NCI-H69 (cell line): ENCODE measurements around the gene BARHL2.

ENCODE experiments used
- DNase-seq: peaks from one replicate; lab custom pipeline; 2025; lab: John Stamatoyannopoulos, UW

Gene BARHL2

DNA sequence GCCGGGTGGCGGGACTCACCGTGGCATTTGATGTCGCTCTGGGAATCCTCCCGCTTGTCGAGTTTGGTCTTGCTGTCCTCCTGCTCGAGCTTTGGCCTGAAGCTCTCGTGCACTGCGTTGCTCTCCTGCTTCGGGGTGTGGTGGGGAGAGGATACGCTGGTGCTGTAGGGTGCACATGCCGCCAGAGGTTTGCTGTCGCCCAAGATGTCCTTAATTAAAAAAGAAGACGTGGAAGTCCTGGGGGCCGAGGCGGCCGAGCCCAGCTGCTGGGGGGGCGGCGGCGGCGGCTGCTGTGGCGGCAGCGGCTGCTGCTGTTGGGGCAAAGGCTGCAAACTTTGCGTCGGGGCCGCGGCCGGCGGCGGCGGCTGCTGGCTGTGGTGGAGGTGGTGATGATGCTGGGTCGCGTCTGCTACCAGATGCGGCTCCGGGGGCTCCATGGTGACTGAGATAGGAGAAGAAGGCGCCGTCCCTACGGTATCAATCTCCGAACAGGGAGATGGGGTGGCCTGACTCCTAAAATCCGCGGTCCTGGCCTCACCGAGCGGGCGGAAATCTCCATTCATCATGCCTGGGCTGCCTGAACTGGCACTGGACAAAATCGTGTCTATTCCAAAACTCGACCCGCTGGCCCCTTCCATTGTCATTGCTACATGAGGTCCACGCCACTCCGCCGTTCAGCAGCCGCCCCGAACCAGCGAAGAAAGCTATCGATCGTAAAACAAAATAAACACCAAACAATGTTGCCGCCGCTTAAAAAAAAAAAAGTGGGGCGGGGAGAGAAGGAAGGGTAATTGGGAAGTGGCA lies at the start of gene BARHL2:
BARHL2 (minus strand) TSS at position 751 of the 804 bp plus-strand sequence; CDS start at position 644, 107 bp downstream.
- no peak for DNase-seq

DNA sequence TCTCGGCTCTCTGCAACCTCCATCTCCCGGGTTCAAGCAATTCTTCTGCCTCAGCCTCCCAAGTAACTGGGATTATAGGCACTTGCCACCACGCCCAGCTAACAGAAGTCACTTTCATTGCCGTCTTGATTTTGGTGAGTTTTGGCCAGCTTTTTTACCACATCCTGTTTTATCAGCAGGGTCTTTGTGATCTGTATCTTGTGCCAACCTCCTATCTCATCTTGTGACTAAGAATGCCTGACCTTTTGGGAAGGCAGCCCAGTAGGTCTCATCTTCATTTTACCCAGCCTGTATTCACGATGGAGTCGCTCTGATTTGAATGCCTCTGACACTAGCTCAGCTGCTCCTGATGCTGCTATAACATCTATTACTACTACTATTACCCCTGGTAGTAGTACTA lies 46.8 kb upstream of the BARHL2 start:
- DNase-seq = no peak

DNA sequence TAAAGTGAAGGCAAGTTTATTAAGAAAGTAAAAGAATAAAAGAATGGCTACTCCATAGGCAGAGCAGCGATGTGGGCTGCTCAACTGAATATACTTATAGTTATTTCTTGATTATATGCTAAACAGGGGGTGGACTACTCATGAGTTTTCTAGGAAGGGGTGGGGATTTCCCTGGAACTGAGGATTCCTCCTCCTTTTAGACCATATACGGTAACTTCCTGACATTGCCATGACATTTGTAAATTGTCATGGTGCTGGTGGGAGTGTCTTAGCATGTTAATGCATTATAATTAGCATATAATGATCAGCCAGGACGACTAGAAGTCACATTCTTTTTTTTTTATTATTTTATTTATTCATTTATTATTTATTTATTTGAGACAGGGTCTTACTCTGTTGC lies 46.4 kb upstream of the BARHL2 start:
- DNase-seq = no peak

DNA sequence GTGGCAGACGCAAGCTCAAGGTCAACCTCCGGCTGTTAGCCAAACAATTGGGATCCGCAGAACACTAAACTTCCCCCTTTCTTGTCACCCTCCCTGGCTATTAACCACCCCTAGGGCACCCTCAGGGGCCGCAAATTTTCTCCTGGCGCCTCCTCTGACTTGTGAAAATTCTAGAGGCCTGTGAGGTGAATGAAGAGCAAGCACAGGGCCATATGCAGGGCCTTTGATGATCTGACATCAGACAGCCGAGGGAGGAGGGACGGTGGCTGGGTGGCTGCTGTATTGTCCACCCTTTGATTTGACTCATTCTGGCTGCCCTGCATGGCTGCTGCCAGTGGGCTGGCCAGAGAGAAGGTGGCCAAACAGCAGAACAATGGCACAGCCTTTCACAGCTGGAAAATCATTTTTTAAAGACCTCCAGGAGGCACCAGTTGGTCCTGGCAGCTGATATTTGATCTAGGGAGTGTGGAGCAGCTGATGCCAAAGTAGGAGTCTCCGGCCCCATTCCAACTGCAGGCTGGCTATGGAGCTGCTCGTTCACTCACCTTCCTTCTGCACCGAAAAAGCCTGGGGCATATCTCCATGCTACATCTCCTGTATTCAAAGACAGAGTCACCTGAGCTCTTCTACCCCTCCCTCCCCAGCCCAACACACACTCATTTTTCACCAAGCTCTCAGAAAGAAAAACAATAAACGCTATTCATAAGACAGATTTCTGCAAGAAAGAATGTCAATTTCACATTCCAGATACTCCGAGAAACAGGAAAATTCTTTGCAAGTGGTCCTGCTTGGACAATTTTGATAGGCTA lies 44.9 kb upstream of the BARHL2 start:
- DNase-seq = peak; percentile 96

DNA sequence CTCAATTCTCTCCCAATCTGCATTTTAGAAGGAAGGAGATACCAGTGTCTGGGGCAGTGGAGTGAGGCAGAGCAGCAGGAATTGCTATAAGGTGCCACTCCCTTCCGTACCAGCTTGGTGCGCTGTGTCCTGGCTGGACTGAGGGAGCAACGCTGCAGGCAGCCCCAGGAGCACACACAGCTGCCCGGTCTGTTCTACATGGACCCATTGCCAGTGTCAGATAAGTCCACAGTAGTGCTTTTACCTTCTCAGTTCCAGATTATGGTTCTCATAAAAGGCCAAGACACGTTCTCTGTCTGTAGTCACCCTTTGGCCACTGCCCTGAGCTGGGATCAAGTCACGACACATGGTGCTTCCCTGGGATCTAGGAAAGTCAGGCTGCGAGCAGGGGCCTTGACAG lies 44.1 kb upstream of the BARHL2 start:
- peak; percentile 66 for DNase-seq

DNA sequence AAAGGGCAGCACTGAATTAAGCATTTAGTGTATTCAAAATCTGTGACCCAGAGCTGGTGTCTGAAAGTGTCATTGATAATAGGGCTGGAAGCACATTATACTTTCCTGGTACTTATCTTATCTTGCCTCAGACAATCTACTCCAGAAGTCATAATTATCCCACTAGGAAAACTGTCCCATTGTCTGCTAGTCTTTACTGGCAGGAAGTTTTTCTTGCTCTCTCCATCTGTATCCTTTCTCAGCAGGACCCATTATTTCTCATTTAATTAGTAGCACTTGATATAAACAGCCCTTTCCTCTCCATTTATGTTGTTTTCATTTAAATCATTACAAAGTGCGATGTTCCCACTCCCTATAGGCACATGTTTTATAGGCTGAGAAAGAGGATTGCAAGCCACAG lies 36.5 kb upstream of the BARHL2 start:
- peak; percentile 84 for DNase-seq

DNA sequence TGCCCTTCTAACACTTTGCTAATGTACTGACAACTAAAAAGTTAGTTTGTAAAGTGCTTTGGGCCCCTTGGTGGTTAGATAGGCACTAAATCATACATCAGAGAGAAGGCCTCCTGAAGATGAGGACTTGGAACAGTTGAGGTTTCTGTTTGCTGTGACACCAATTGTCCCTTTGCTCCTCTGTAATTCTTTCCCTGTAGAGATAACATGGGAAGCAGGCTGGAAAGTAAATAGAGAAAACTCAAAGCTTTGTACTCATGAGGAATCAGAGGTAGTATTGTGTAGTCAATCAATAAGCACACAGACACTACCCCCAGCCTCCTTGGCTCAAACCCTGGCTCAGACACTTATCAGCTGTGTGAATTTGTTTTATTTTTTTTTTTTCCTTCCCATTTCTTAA lies 31.6 kb upstream of the BARHL2 start:
- no peak for DNase-seq

DNA sequence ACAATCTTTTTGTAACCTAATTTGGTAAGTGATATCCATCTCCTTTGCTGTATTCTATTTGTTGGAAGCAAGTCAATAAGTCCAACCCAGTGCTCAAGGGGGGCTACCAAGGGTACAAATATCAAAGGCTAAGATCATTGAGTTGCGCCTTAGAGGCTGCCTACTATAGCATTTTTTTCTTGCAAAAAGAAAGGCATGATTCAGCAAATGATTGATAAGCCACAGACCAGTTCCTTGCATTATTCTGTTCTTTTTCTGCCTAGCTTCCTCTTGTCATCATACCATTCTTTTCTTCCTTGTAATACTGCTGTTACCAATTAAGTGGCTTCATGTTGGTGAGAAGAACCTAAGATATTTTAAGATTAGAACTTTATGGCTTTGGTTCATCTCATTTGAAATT lies 29.8 kb upstream of the BARHL2 start:
- no peak for DNase-seq

DNA sequence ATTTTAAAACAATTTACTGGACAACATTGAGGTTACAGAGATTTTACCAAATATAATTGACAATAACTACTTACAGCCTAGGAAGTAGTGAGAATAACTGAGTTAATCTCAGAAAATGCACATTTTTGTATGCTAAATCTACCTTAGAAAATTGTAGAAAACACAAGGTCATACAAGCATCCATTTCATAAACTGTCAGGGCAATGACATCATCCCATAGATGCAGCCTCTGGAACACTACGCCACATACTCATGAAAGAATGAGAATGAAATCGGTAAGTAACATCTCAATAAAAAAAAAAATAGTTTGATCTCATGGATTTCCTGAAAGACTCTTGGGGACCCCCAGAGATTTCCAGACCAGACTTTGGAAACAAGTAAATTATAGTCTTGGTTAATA lies 28.9 kb upstream of the BARHL2 start:
- DNase-seq = no peak

DNA sequence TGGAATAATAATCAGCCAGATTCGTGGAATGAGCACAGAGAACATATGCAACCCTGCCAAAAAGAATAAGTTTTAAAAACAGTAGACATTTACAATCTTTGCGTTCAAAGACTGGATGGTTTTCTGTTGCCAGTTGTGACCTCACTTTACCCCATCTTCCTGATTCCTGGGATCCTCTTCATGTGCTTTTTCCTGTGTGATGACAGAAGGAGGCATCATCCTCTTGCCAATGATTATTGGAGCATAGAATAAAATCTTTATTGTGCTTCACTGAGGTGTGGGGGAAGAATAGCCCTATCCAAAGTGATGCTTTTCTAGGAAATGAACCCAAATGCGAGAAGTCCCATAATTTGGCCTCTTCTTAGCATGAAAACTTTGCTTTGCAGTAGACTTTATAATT lies 15.0 kb upstream of the BARHL2 start:
- no peak for DNase-seq

DNA sequence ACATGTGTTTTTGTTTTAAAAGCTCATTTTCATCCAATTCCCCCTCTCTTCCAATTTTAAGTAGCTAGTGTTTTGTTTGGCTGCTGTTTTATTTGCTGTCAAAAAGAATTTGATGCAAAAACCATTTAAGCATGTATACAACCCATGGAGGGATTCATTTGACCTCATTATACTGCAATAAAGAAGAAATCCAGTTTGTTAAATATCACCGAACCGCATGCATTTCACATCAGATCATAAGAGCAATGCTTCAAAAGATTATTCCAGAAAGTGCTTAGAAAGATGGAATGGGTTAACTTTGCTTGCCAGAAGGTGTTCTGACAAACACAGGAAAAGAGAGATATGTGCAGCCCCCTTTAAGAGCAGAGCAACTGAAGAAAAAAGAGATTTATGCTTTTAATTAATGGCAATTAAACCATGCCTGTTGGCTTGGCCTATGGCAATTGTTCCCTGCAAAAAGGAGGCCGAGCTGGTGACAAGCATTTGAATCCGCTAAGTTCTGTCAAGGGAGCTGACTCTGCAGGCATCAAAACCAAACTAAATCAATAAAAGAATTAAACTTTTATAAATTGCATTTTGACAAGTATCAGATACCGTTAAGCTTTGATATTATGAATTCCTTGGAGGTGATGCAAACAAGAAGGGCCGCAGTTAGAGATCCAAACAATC lies 14.4 kb upstream of the BARHL2 start:
- DNase-seq = peak; percentile 68

DNA sequence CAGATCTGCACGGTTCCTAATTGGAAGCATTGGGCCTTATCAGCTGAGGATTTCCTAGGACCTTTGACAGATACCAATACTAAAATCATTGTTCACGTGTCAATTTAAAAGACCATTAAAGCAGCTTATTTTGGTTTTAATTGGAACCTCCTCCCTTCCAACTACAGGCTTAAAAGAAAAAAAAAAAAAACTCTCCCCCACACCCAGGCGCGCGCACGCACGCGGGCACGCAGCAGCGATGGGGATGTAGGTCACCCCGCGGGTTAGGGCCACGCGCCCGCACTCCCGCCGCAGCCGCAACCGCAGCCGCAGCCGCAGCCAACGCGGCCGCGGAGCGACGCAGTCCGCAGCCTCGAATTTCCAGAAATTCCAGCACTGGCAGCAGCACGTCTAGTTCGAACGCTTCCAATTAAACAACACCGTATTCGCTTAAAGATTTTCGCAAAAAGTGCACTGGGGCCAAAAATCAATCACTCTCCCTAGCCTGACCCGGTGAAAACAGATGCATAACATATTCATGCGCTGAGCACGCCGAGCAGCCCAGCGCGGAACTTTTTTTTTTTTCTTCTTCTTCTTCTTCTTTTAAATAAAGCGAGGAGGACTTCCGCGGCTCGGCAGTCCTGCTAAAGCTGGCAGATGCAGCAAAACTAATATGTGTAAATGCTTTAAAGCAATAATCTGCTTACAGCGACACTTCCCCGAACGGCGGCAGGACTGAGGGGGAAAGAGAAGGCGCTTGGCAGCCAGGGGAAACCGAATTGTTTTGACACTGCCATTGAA lies 13.3 kb upstream of the BARHL2 start:
- DNase-seq = no peak

DNA sequence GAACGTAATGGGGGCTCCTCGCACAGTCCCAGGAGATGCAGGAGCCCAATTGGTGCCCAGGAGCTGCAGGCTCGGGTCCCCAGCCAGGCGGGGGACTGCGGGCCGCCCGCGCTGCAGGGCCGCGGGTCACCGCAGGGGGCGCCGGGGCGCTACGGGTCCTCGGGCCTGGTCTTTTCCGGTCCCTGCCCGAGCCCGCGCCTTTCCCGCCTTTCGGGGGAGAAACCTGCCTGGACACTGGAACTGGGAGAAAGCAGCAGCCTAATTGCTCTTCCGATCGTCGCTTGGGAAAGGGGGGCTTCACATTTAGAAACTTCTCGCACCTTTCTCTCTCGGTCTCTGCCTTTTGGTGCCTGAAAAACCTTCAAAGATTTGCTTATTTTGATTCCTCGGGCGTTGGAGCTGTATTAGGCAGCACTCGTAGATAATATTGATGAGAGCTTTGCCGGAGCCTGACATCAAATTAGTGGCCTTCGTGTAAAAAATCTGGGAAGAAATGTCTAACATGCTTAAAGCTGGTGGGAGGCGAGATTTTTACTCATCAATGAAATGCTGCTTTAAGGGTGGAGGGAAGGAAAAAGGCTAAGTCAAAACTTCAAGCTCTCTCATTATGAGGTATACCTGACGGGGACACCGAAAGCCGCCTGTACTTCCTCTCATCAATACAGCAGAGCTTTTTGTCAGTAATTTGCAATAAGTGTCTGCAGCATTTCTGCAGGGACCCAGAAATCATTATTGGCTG lies 12.6 kb upstream of the BARHL2 start:
- no peak for DNase-seq

DNA sequence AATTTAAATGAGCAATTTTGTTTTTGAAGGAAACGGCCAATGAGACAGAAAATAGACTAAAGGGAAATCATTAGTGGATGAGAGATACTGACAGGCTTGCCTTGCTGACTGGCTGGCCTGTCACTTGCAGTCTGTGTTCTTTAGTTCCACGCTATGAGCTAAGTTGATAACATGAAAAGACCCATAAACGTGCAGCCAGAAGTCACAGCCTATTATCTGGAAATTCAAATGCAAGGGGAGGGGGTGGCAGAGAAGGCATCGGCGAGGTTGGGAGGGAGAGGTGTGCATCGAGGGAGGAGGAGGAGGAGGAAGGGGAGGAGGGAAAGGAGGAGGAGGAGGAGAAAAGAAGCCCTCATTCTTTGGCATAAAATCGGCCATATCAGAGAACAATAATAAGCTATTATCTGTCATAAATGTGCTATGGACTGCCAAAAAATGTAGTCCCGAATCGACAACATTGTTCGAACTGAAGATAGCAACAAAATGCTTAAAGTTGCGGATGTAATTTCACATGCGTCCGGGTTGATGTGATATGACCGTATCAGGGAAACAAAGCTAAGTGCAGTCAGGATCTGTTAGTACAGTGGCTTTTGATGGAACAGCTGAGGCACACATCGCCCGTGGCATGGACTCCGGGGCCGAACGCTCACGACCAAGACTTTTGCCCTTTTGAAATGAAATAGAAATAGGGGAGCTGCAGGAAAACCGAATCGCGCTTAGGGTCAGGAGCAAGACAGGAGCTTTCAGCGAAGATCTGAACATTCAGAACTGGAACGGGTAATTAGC lies 11.6 kb upstream of the BARHL2 start:
- DNase-seq = peak; percentile 52

DNA sequence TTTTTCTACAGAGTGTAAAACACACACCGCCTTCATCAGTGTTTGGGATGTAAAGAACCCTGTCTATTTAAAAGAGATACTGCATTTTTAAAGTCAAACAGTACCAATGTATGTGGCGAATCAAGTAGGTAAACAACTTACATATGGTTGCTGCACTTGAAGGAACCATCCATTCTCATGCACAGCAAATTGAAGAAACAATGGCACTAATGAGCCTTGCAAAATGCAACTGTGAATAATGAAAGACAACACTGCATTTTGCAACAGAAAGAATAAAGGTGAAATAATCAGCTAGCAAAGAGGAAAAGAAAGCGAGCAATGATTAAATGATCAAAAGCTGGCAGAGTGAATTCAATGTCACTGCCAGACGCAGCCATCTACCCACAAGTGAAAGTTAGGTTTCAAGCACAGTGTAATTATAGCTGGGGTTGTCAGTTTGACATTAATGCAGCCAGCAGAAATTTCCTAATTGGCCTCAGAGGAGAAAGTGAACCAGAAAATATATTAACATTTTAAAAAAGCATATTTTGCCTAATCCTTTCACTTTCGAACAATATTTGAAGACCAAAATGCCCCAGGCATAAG lies 10.9 kb upstream of the BARHL2 start:
- peak; percentile 92 for DNase-seq

DNA sequence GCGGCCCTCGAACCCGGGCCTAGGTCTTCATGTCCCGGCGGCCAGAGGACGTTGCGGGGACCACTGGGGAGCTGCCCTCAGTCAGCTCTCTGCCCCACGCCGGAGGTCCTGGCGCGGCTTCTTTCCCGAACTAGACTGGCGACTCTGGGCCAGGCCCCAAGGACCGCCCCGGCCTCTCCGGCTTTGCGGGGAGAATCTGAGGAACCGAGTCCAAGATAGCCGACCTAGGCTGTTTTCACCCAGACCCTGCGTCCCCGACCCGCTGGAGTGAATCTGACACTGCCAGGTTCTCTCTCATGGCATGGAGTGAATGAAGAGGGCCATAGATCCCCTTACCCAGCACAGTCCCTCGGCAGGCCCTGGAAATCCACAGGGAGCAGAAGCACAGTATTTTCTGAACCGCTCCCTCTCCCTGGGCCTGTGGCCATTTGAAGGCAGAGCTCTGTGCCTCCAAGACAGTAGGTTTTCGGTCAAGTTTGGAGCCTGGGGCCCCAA lies 9.9 kb upstream of the BARHL2 start:
- no peak for DNase-seq

DNA sequence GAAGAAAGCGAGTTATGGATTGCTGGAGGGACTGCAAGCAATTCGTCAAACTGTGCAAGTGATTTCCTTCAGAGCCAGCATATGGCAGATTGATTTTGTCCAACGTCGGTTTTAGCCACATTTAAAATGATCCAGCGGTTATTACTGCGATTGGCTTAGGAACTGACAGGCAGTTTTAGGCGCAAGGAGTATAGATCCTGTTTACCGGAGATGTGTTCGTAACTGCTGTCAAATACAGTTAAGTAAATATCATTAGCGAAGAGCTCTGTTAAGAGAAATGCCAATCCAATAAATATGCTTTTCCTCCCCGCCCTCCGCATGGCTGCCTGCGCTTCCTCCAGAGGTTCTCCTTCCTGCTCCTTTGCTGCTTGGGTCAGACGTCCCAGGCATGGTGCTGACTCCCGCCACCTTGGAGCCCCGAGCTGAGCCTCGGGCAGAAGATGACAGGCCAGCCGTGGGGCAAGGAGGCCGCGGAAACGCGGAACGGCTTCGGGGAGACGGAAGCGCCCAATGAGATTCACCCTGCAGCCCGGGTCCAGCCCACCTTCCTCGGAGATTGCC lies 9.4 kb upstream of the BARHL2 start:
- no peak for DNase-seq

DNA sequence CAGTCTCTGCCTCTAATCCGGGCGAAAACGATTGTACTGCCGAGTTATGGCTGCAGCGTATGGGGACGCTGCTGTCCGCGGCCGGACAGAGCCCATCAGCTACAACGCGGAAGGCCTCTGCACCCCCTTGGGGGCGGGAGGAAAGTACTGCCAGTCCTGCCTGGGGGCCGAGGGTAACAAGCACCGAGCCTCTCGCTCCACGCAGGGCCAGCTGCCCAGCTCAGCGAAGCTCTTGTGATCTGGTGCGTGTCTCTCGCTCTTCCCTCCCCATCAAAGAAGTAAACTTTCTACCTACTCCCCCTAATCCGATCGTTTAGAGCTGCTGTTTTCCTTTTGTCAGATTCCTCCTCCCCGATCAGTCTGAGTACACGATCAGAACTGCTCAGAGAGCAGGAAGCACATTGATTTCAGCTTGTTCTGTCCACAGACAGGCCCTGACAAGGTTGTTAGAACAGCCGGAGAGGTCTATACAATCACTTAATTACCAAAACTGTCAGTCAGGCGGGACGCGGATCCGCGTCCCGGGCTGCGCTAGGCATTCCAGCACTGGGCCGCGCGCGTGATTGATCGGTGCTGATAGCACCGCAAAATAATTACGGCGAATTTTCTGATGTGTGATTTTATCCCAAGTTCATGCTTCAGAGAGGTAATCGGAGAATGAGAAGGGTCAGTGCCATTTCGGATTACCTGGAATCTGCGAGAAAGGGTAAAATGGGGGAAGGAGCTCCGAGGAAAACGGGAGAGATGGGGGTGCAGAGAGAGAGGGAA lies 8.7 kb upstream of the BARHL2 start:
- DNase-seq = no peak
